ENCODE data around the gene ACADS.

The ACADS gene, protein sequence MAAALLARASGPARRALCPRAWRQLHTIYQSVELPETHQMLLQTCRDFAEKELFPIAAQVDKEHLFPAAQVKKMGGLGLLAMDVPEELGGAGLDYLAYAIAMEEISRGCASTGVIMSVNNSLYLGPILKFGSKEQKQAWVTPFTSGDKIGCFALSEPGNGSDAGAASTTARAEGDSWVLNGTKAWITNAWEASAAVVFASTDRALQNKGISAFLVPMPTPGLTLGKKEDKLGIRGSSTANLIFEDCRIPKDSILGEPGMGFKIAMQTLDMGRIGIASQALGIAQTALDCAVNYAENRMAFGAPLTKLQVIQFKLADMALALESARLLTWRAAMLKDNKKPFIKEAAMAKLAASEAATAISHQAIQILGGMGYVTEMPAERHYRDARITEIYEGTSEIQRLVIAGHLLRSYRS

DNA sequence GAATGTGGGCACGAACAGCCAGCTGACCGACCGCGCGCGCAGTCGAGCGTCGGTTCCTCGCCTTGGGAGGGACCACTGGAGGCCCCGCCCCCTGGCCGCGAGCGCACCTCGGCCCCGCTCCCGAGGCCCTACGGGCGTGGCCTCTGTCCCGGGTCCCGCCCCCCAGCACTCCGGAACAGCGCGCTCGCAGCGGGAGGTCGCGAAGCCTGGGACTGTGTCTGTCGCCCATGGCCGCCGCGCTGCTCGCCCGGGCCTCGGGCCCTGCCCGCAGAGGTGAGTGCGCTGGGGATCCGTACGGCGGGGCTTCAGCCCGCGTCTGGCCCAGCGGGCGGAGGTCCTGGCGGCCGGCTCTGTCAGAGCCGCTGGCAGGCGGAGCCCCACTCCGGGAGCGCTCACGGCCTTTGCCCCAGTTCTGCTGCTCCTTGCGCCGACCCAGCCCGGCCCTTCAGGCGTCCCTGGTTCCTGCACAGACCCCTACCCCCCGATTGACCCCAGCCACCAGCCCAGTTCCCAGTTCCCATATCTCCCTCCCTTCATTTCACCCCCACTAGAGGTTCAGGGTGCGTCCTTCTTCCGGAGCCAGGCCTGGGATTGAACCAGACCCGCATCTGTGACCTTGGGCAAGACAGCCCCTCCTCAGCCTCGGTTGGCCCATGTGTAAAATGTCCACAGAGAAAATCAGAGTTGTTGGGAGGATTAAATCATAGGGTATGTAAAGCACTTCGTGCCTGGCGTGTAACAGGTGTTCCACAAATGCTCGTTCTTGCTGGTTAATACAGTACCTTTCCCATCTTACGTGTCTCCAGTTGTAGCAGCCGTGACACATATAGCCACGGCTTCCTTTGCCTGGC, at the start of gene ACADS:
Gene ACADS, plus strand, starts transcription at position 168 of the 851 bp plus-strand sequence. Its CDS starts 60 bp downstream, at position 228.
- DNase-seq (ENCODE audit: low spot score) = peak; percentile 87

DNA sequence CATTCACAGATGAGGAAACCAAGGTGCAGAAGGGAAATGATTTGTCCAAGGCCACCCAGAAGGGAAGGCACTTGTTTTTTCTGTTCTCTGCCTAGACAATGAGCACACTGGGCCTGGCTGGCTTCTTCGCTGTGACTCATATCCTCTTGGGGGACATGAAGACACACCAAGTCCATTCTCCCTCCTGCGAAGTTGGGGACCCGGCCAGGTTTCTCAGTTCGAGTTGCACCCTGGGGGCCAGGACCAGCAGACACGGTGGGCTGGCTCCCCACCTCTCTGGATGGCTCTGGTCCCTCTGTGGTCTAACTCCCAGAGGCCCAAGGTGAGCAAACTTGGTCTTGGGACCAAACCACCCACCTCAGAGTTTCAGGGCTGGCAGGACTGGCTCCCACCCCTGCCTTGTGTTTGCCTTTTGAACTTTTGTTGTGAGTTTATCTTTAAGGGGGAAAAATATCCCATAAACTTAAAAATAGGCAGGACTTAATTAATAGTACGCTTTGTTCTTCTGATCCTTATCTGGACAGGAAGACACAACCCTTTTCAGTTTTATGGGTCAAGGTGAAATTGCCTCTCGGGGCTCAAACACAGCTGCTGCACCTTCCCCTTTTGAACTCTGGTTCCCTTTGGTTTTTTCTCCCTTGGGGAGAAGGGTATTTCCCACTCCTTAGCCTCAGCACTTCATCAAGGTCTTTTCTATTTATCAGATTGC, 47.7 kb upstream of the ACADS start:
- DNase-seq (ENCODE audit: low spot score) = peak; percentile 41

DNA sequence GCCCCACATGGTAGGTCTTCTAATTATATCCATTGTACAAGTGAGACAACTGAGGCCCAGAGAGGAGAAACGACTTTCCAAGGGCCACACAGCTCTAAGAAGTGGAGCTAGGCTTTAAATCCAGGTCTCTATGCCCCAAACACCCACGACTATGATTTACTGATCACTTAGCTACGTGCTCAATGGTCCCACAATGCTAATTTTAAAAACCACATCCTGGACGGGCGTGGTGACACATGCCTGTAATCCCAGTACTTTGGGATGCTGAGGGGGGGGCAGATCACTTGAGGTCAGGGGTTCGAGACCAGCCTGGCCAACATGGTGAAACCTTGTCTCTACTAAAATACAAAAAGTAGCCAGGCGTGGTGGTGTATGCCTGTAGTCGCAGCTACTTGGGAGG, 47.1 kb upstream of the ACADS start:
- no peak for DNase-seq (ENCODE audit: low spot score)

DNA sequence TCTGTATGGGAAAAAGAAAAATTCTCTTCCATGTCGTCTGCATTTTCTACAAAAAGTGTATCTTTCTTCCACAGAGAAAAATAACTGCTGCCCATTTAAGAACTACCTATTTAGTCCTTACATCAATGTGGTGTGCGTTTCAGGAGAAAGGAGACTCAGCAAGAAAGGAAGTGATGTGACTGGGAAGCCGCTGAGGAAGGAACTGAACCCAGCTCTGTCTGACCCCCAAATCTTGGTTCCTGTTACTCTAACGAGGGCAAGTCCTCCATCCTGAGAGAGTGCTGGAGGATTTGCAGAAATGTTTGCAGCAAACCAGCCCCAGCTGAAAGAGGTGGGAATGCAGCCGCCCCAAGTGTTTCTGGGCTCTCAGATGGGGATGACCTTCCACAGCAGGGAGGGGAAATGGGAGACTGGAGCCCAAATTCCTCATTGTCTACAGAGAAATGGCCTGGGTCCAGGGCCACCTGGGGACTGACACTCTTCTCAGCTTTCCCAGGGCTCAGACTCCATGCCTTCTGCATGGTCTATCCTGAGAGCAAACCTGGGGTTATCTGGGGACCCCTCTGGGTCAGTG, 45.4 kb upstream of the ACADS start:
- DNase-seq (ENCODE audit: low spot score) = no peak

DNA sequence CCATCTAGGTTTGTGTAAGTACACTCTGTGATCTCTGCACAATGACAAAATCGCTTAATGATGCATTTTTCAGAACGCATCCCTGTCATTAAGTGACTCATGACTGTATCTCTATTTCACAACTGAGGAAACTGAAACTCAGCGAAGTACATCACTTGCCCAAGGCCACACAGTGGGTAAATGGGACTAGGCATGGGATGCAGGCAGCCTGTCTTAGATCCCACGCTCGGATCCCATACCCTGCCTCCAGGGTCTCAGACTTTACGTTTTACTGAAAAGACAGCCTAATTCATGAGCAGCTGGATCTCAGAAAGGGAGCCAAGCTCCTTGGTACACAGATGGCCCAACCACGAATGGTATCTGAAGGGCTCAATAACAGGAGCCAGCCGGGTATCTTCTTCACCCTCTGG, 41.1 kb upstream of the ACADS start:
- DNase-seq (ENCODE audit: low spot score) = peak; percentile 41

DNA sequence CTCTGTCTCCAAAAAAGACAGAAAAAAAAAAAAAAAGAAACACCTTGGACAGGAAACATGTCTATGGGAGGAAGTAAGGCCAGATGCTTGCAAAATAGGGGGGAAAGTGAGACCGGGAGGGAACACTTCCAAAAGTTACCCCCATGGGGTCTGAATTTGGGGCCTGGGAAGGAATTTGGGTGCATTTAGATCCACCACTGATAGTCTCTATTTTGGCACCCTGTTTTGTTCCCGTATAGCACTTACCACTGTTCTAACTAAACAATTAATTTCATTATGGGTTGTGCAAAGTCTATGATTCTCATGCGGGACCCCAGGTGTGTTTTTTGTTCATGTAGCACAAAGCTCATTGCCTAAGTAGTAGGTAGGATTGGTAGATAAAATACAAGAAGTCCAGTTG, 40.1 kb upstream of the ACADS start:
- DNase-seq (ENCODE audit: low spot score) = peak; percentile 55

DNA sequence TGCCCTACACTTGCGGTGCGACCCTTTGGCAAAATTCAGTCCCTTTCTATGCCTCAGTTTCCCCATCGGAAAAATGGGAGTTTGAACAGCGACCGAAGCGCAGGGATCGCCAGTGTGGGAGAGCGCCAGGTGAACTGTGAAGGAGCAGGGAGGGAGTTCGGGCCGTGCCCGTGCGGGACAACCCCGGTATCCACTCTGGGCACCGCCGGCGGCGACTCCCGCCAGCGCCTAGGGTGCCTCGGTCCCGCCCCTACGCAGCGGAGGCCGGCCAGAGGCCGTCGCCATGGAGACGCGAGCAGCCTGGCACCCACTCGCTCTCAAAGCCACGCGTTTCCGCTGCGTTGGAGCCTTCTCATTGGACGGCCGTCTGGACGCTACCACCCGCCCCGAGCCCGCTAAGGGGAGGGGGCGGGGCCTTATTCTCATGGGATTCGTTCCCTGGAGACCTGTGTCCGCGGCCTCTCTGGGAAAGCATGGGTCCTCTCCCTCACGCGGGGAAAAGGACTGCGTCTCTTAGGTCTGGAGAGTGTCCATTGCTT, 39.4 kb upstream of the ACADS start:
- DNase-seq (ENCODE audit: low spot score) = peak; percentile 99

DNA sequence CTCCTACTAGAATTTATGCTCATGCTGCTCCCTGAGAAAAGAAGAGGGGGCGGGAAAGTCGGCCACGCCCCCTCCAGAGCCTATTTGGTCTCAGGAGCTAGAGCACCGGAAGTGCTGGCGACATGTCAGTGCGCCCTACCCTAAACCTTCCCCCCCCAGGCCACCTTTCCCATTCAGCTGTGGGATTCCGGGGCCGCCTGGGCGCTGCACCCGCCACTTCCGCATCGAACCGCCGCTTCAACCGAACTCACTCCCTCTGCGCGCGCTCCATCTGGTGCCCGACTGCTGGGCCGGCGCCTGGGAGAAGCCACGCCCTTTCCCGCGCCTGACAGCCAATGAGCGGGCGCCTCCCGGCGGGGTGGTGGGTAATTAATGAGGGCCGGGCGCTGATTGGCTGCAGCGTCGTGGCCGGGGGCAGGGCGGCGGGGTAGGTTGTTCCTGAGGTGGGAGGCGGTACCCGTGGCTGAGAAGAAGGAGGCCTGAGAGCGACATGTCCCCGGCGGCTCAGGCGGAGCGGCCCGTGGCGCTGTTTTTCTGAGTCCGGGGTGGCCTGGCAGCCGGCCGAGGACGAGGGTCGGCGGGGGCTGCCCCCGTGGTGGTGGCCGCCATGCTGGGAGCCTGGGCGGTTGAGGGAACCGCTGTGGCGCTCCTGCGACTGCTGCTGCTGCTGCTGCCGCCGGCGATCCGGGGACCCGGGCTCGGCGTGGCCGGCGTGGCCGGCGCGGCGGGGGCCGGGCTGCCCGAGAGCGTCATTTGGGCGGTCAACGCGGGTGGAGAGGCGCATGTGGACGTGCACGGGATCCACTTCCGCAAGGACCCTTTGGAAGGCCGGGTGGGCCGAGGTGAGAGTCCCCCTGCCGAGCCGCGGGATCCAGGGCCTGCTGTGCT, 38.7 kb upstream of the ACADS start, which contains the start of gene MLEC:
Gene MLEC, plus strand, starts transcription at position 460 of the 888 bp plus-strand sequence. Its CDS starts 148 bp downstream, at position 608.
- DNase-seq (ENCODE audit: low spot score) = peak; percentile 98

DNA sequence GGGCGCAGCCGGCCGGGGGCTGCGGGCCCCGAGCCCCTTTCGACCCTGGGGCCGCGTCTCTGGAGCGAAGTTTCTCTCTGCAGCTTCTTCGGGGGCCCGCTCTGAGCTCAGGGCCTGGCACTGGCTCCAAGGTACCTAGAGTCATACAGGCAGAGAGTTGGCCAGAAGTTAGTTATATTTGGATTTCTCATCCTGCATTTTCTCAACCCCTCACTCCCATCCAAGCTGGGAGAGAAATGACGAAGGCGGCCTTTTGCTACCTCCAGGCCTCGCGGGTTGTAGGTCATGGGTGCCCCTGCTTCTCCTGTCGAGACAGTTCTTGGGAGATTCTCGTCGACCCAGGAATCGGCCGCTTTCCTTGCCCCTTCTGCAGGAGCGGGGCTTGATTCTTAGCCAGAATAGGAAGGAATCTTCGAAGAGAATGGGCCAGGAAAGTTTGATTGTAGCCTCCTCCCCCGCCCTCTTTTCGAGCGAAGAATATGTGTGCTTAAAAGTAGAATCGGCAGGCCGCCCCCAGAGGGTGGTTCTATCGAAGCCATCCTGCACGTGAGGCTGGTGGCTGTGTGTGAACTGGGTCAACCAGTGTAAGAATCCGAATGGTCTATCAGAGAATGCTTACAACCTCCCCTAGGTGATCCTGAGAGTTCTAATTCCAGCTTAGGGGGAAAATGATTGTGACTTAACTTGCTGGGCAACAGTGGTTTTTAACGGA, 37.9 kb upstream of the ACADS start:
- peak; percentile 71 for DNase-seq (ENCODE audit: low spot score)

DNA sequence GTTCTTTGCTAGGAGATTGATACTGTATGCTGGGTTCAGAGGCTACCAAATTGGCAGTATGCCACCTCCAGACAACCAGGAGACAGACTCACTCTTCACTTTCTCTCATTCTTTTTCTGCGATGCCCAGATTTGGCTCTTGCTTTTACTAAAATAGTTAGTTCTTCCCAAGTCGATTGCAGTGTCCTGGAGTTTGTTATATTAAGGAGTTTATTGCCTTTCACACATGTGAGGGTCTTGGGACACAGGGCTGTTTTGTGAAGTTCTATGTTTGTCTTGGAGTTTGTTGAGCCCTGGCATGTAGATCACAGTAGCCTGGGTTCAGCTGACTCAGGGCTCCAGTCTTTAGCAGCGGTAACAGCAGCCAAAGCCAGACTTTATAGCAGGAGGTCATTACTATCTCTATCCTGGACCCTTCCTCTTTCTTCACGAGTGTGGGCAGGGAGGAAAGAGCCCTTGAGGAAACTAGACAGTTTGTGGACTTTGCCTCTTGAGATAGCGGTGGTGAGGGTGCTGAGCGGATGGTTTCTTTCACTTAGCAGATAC, 37.0 kb upstream of the ACADS start:
- peak; percentile 42 for DNase-seq (ENCODE audit: low spot score)

DNA sequence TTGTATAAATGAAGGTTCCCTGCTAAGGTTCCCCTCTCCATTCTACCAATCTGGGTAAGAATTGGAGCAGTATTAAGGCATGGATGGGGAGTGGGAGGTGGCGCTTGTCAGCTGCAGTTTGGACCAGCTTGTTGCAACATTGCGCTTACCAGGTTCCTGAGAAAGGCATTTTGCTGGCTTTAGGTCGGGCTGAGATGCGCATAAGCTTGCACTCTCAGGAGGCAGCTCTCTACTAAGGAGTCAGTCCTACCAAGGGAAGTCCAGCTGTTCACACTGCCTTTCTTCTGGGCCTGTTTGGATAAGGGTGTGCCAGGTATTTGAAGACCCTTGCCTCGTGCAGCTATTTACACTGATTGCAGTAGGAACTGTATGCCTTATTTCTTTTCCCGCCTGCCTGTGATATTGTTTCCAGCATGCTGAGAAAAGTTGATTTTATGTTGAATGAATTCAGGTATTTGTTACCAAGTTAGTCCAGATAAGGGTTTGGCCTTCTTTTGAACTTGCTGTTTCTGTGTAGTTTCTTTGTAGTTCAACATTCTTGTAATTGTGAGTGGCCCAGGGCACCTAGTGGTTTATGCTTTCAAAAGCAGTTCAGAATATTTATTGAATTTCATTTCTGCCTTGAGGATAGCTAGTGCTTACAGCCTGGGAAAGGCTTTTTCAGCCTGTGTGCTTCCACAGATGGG, 36.1 kb upstream of the ACADS start:
- DNase-seq (ENCODE audit: low spot score) = no peak

DNA sequence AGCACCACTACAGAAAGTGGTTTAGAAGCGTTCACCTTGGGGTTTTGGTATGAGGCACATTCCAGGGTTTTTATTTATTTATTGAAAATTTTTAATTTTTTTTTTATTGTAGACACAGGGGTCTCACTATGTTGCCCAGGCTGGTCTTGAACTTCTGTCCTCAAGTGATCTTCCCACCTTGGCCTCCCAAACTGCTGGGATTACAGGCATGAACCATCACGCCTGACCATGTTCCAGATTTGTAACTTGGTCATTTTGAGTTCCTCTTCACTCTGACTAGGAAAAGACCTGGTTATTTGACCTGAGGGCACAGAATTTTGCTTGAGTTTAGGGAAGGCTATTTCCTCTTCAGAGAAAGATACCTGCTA, 35.6 kb upstream of the ACADS start:
- DNase-seq (ENCODE audit: low spot score) = no peak

DNA sequence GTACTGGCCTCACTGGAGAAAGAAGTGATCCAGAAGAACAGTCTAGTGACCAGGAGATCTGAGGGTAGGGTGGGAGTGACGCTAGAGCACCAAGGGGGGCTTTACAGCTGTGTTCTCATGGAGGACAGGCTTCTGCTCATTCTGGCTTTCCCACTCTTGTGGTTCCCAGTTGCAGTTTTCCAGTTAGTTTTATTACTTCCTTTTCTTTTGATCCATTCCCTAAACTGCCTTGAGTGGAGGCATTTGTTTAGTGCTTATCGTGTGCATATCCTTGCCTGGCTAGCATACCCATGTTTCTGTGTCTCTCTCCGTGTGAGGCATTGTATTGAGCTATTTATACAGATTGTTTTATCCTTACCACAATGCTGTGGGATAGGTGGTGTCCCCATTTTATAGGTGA, 34.6 kb upstream of the ACADS start:
- DNase-seq (ENCODE audit: low spot score) = no peak

DNA sequence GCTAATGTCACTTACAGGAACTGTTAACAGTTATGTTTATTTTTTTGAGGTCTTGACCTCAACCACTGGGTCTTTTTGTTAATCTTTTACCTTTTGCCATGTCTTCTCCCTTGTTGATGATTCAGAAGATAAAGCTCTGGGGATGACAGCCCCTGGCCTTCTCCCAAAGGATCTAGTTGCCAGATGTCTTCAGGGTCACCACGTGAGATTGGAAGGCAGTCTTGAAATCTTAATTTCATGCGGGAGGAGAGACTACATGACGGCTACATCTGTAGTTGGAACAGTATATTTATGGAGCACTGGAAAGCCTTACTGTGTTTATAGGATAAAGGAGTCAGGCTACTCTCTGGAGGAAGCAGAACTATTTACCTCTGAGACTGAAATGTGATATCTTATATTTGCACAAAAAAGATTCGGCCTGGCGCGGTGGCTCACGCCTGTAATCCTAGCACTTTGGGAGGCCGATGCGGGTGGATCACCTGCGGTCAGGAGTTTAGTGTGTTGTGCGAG, 33.0 kb upstream of the ACADS start:
- no peak for DNase-seq (ENCODE audit: low spot score)

DNA sequence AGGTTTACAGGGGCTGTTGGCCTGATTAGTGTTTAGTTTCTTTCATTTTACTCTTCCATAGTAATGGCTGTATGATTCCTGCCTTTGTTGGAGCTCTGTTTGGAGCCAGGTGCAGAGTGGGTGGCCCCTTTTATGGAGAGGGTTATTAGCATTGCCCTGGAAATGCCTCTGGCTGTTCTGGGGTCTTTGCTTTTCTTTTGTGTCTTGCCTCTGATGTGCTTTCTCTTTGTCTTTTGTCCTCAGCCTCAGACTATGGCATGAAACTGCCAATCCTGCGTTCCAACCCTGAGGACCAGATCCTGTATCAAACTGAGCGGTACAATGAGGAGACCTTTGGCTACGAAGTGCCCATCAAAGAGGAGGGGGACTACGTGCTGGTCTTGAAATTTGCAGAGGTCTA, 31.8 kb upstream of the ACADS start:
- no peak for DNase-seq (ENCODE audit: low spot score)

DNA sequence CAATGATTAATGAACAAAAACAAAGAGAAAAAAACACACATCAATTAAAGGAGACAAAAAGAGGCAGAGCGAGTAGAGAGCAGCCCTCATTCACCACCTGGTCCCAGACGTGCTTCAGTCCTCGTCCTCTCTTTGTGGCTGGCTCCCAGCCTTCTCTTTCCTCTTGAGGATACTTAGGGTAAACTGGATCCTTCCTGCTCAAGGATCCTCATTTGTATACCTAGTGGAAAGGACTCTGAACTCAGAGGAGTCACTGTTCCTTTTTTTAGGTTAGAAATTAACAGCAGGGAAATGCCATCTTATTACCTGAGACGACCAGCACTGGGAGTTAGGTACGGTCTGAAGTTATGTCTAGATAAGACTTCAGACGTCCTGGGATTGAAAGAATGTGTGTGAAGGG, 29.0 kb upstream of the ACADS start:
- no peak for DNase-seq (ENCODE audit: low spot score)

DNA sequence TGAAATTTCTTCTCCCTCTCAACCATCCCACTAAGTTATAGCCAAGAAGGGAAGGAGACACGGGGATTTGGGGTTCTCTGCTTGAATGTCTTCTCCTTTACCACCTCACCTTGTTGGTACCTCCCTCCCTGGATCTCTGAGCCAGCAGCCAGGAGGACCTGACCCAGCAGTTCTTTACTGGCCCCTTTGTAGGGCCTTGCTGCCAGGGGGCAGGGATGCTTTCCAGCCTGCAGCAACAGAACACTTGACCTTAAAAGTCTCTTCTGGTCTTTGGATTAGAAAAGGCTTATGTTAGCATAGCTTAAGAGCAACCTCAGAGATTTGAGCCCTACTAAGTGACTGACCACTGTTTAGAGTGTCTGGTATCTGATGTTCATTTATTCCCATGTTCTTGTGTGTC, 28.3 kb upstream of the ACADS start:
- DNase-seq (ENCODE audit: low spot score) = no peak

DNA sequence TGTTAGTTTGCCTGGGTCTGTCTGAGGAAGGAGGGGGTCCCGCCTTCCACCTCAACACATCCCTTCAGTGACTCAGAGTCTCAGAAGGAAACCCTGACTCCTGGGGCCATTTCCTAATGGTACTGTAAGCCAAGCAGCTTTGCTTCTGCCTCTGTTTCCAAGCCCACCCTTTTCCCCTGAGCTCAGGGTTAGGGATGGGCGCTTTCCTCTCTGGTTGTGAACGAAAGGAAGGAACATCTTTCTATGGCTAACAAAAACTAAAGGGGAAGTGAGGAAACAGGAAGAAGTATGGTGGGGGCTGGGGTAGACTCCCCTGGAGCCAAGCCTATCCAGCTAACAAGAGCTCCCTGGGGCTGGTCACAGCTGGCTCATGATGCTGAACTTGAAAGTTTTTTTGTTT, 27.0 kb upstream of the ACADS start:
- DNase-seq (ENCODE audit: low spot score) = no peak

DNA sequence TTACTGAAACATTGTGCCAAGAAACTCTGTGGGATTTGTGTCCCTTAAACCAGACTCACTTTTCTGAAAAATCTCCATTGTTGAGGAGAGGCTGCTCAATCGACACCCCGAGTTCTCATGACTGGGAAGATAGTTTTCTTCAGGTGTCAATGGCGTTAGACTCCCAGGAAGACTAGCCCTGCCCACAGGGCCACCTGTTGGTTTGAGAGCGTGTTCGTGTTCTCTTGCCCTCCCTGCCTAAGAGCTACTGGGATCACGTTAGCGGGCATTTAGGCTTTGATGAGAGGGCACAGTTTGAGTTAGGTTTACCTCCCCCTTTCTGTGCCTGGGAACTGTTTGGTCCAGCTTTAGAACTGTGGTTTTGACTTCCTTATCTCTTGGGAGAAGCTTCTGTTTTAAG, 26.1 kb upstream of the ACADS start:
- DNase-seq (ENCODE audit: low spot score) = no peak
